Activated CD4-positive, alpha-beta T cell treated with anti-CD3 and anti-CD28 coated beads, Interleukin-2, amount 10 ng/mL, durations not matched to agents 24 days and 14 days (primary cell): ENCODE data around the gene PNPO. TPM values are rescaled to one million over a fixed set of nuclear protein-coding genes. Genes with fewer than 3 reads are reported as not detected.
A peak's percentile ranks its signal among the peaks of the same experiment; 100 is the strongest.

ENCODE experiments used
- DNase-seq: peaks from one replicate; pipeline ENCODE4 v3.0.0; 2022
- H3K27ac Mint-ChIP-seq: one replicate; pipeline ENCODE4 v1.8.0; 2022; ENCODE audit warnings: mild to moderate bottlenecking, mixed read lengths
- H3K27me3 Mint-ChIP-seq: one replicate; pipeline ENCODE4 v1.8.0; 2022; ENCODE audit warnings: mixed read lengths
- H3K36me3 Mint-ChIP-seq: one replicate; pipeline ENCODE4 v1.8.0; 2022; ENCODE audit warnings: low read depth, mild to moderate bottlenecking, mixed read lengths
- H3K4me1 Mint-ChIP-seq: one replicate; pipeline ENCODE4 v1.8.0; 2021; ENCODE audit warnings: mixed read lengths
- H3K4me3 Mint-ChIP-seq: one replicate; pipeline ENCODE4 v1.8.0; 2022; ENCODE audit warnings: mild to moderate bottlenecking, moderate library complexity, mixed read lengths
- H3K9me3 Mint-ChIP-seq: one replicate; pipeline ENCODE4 v1.8.0; 2021; ENCODE audit warnings: mixed read lengths
- intact Hi-C: fragments of 100-400 bp; cut with micrococcal nuclease; formaldehyde crosslinking; loops from one replicate; pipeline ENCODE4 v1.15.1; 2023
- total RNA-seq: library from RNA; stranded (reverse); gene quantifications from 2 replicates; pipeline ENCODE4 v1.2.3, GENCODE V29; 2022

PNPO gene
- total RNA-seq: 61.5 and 69.4 TPM in 2 replicates

- Mint-ChIP-seq H3K9me3 (peaks cover 6% of the 10 kb centered on the region), H3K27me3 (no peaks in the 10 kb centered on the region), H3K4me3 (peak within 1 kb of the TSS; percentile 90), H3K36me3 (peaks cover 21% of the 10 kb centered on the region), H3K27ac (peak within 1 kb of the TSS; percentile 94), H3K4me1 (peaks cover 42% of the 10 kb centered on the region)
- intact Hi-C loops: loop anchor here (1.0 to 10.0 kb wide), 3 partner anchors 30 to 163 kb away; partner anchors contain the start of genes CBX1, CDK5RAP3 and SNX11
- peak; percentile 98 for DNase-seq
These were observed at the start of gene PNPO for GRCh38 chr17:47941246-47942095. TSS of gene PNPO (plus strand) at chr17:47941571. CDS start at chr17:47941676, 105 bp downstream.

GRCh38 chr17:47894498-47895346, 46.6 kb upstream of the PNPO start:
- Mint-ChIP-seq H3K4me3 (peak overlapping the region; percentile 97), H3K27ac (peak overlapping the region; percentile 99), H3K36me3 (peaks cover 13% of the 10 kb centered on the region), H3K4me1 (peaks cover 37% of the 10 kb centered on the region), H3K9me3 (no peaks in the 10 kb centered on the region), H3K27me3 (no peaks in the 10 kb centered on the region)
- intact Hi-C loops: loop anchor here (1.0 to 2.0 kb wide), 3 partner anchors 46 to 76 kb away; partner anchors contain the start of genes LRRC46, MRPL10 and PNPO
- no peak for DNase-seq

GRCh38 chr17:47895347-47895855, 46.0 kb upstream of the PNPO start:
- peak overlapping the region; percentile 99 for H3K27ac Mint-ChIP-seq
- H3K4me3 Mint-ChIP-seq: peak overlapping the region; percentile 97
- intact Hi-C loops: loop anchor here (1.0 to 2.0 kb wide), 3 partner anchors 45 to 75 kb away; partner anchors contain the start of genes LRRC46, MRPL10 and PNPO
- peaks cover 15% of the 10 kb centered on the region for H3K36me3 Mint-ChIP-seq
- DNase-seq: no peak
- no peaks in the 10 kb centered on the region for H3K9me3 Mint-ChIP-seq
- H3K27me3 Mint-ChIP-seq: no peaks in the 10 kb centered on the region
- peaks cover 41% of the 10 kb centered on the region for H3K4me1 Mint-ChIP-seq

- no peaks in the 10 kb centered on the region for H3K9me3 Mint-ChIP-seq
- peaks cover 41% of the 10 kb centered on the region for H3K4me1 Mint-ChIP-seq
- no peaks in the 10 kb centered on the region for H3K27me3 Mint-ChIP-seq
- peaks cover 17% of the 10 kb centered on the region for H3K36me3 Mint-ChIP-seq
- intact Hi-C loops: loop anchor here (1.0 to 2.0 kb wide), 3 partner anchors 45 to 74 kb away; partner anchors contain the start of genes LRRC46, MRPL10 and PNPO
- H3K27ac Mint-ChIP-seq: peak within 1 kb of the TSS; percentile 99
- H3K4me3 Mint-ChIP-seq: peak within 1 kb of the TSS; percentile 97
- peak; percentile 100 for DNase-seq
These were observed 45.3 kb upstream of the PNPO start, which contains the start of gene SP2 for GRCh38 chr17:47895856-47896671. TSS of gene SP2 (plus strand) at chr17:47896236. CDS start at chr17:47896287, 51 bp downstream.

GRCh38 chr17:47896672-47897490, 44.5 kb upstream of the PNPO start:
- DNase-seq: no peak
- Mint-ChIP-seq H3K4me3 (peak overlapping the region; percentile 87), H3K27ac (peak overlapping the region; percentile 96), H3K27me3 (no peaks in the 10 kb centered on the region), H3K4me1 (peaks cover 35% of the 10 kb centered on the region), H3K9me3 (no peaks in the 10 kb centered on the region), H3K36me3 (peaks cover 17% of the 10 kb centered on the region)
- intact Hi-C loops: no loop called here

- Mint-ChIP-seq H3K27me3 (no peaks in the 10 kb centered on the region), H3K27ac (peak overlapping the region; percentile 25), H3K4me3 (peak overlapping the region; percentile 87), H3K4me1 (peaks cover 42% of the 10 kb centered on the region), H3K36me3 (peaks cover 22% of the 10 kb centered on the region), H3K9me3 (no peaks in the 10 kb centered on the region)
- intact Hi-C loops: no loop called here
- no peak for DNase-seq
These were observed 43.8 kb upstream of the PNPO start for GRCh38 chr17:47897561-47897960.

- no peak overlapping the region for H3K4me3 Mint-ChIP-seq
- DNase-seq: no peak
- H3K4me1 Mint-ChIP-seq: peaks cover 42% of the 10 kb centered on the region
- peaks cover 22% of the 10 kb centered on the region for H3K36me3 Mint-ChIP-seq
- intact Hi-C loops: no loop called here
- H3K27ac Mint-ChIP-seq: no peak overlapping the region
- H3K27me3 Mint-ChIP-seq: no peaks in the 10 kb centered on the region
- H3K9me3 Mint-ChIP-seq: no peaks in the 10 kb centered on the region
These were observed 43.1 kb upstream of the PNPO start for GRCh38 chr17:47898241-47898640.

GRCh38 chr17:47899643-47900042, 41.7 kb upstream of the PNPO start:
- intact Hi-C loops: no loop called here

GRCh38 chr17:47901423-47901822, 39.9 kb upstream of the PNPO start:
- Mint-ChIP-seq H3K4me1 (peaks cover 27% of the 10 kb centered on the region), H3K4me3 (no peak overlapping the region), H3K27ac (no peak overlapping the region), H3K27me3 (no peaks in the 10 kb centered on the region), H3K9me3 (no peaks in the 10 kb centered on the region), H3K36me3 (peaks cover 29% of the 10 kb centered on the region)
- intact Hi-C loops: no loop called here
- no peak for DNase-seq

More at GRCh38 chr17:47899643-47900042, 41.7 kb upstream of the PNPO start:
- Mint-ChIP-seq H3K27me3 (no peaks in the 10 kb centered on the region), H3K4me1 (peaks cover 33% of the 10 kb centered on the region), H3K36me3 (peaks cover 25% of the 10 kb centered on the region), H3K9me3 (no peaks in the 10 kb centered on the region), H3K27ac (no peak overlapping the region), H3K4me3 (no peak overlapping the region)
- no peak for DNase-seq

GRCh38 chr17:47902039-47902744, 39.2 kb upstream of the PNPO start:
- no peak for DNase-seq
- no peaks in the 10 kb centered on the region for H3K9me3 Mint-ChIP-seq
- H3K4me3 Mint-ChIP-seq: no peak overlapping the region
- no peaks in the 10 kb centered on the region for H3K27me3 Mint-ChIP-seq
- H3K4me1 Mint-ChIP-seq: peaks cover 27% of the 10 kb centered on the region
- H3K27ac Mint-ChIP-seq: no peak overlapping the region
- H3K36me3 Mint-ChIP-seq: peaks cover 34% of the 10 kb centered on the region
- intact Hi-C loops: no loop called here

- peak overlapping the region; percentile 62 for H3K27ac Mint-ChIP-seq
- H3K9me3 Mint-ChIP-seq: no peaks in the 10 kb centered on the region
- H3K27me3 Mint-ChIP-seq: no peaks in the 10 kb centered on the region
- H3K4me1 Mint-ChIP-seq: peaks cover 18% of the 10 kb centered on the region
- H3K36me3 Mint-ChIP-seq: peaks cover 29% of the 10 kb centered on the region
- no peak overlapping the region for H3K4me3 Mint-ChIP-seq
- intact Hi-C loops: no loop called here
- DNase-seq: no peak
These were observed 36.1 kb upstream of the PNPO start for GRCh38 chr17:47905221-47905733.
